ENCODE data around the gene SUDS3.

Gene SUDS3

DNA sequence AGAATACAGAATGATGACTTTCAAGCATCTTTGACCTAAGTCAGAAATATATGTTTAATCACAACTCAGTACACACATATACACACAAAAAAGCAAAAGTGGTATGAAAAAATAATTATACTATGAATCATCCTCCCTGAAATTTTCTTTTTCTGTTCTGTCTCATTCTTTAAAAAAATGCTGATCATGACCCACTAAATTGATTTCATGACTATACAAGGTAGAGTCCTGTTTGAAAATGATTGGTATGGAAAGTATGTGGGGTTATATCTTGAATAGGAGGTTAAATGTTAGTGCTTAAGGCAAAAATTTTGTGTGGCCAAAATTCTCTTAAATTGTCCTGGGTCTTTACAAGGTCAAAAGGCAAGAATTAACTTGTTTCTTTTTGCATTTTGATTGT is 80.4 kb downstream of the SUDS3 start:
- DNase-seq = no peak

- no peak for DNase-seq
These were observed 82.8 kb downstream of the SUDS3 start for GRCh38 chr12:118459110-118459509.

DNA sequence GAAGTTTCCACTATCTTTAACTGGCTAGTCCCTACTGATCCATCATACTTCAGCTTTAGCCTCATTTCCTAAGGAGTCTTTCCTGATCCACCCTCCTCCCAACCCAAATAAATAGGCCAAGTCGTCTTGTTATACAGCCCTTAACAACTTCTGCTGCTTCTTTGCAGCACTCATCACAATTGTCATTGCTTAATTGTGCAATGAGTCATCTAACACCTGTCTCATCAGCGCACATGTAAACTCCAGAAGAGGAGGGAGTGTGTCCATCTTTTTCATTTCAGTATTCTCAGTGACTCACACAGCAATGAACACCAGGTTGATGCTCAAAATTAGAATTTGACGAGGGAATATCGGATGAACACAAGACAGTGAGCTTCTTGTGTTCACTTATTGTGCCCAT is 87.3 kb downstream of the SUDS3 start:
- DNase-seq = no peak

GRCh38 chr12:118465706-118466105 is 89.4 kb downstream of the SUDS3 start:
- no peak for DNase-seq

All from MV-4-11 (cell line).